Neural progenitor cell (in vitro differentiated cells): ENCODE measurements around the gene TSHZ2.

ENCODE experiments used
- CTCF ChIP-seq: fragments of 200-600 bp; sonication (generic); IDR thresholded peaks from 2 replicates; pipeline ENCODE4 v1.5.1; 2017; ENCODE audit warnings: antibody characterized with exemption, mild to moderate bottlenecking
- EZH2 ChIP-seq: fragments of 200-600 bp; sonication (generic); IDR thresholded peaks from 2 replicates; pipeline ENCODE4 v1.6.1; 2017; ENCODE audit warnings: antibody characterized with exemption, mild to moderate bottlenecking, moderate library complexity
- EZH2phosphoT487 ChIP-seq: fragments of 200-600 bp; sonication (generic); IDR thresholded peaks from 2 replicates; pipeline ENCODE4 v1.6.1; 2017; ENCODE audit warnings: antibody characterized with exemption

- no peak for TF ChIP-seq EZH2
- no peak for TF ChIP-seq CTCF
- TF ChIP-seq EZH2phosphoT487 = no peak
Observed at GRCh38 chr20:53164072-53164471, 191.9 kb downstream of the TSHZ2 start.
